Aortic smooth muscle cell (primary cell): ENCODE data around the gene GPR65. TPM values are rescaled to one million over a fixed set of nuclear protein-coding genes. Genes with fewer than 3 reads are reported as not detected.

ENCODE experiments used
- total RNA-seq: library from RNA; depleted of rRNA; stranded (reverse); fragments of >200 nt; gene quantifications from 2 replicates; pipeline ENCODE4 v1.2.3, GENCODE V29; 2014

The GPR65 gene
- 0.12 and 0.26 TPM in 2 replicates for total RNA-seq

GRCh38 chr14:88005050-88005481, at the start of gene GPR65:
GPR65 (plus strand) TSS chr14:88005135; CDS start chr14:88010848, 5,713 bp downstream.

GRCh38 chr14:87992718-87993628, 12.0 kb upstream of the GPR65 start, which contains the start of gene GALC:
GALC (minus strand) TSS chr14:87993182; CDS start chr14:87993164, 18 bp downstream.

Other genes starting within 250 kb of the GPR65 start
- gene GALC, start 12.0 kb upstream of the GPR65 start, total RNA-seq, result 30.8 and 36.7 TPM in 2 replicates